PC-3 (cell line): ENCODE data around the gene VRTN. TPM values are rescaled to one million over a fixed set of nuclear protein-coding genes. Genes with fewer than 3 reads are reported as not detected.

Experiments
- ATAC-seq: fragments of 200-7000 bp; cut with Tn5 transposase; 2 replicates; pipeline ENCODE4 v1.9.1; 2020; ENCODE audit warnings: mild to moderate bottlenecking, moderate library complexity
- BruUV-seq: library from RNA; stranded (reverse); fragments of 400-500 nt; replicated peaks from 2 replicates; lab custom pipeline; 2021; lab: Mats Ljungman, UMichigan
- CTCF ChIA-PET: fragments of 300-600 bp; sonication (Branson Sonifier 250); formaldehyde crosslinking; loops from one replicate; lab custom pipeline; 2022; ENCODE audit warnings: antibody characterized with exemption; lab: Charles Lee
- POLR2A ChIA-PET: fragments of 300-600 bp; sonication (Branson Sonifier 250); formaldehyde crosslinking; loops from one replicate; lab custom pipeline; 2022; ENCODE audit warnings: antibody characterized with exemption; ENCODE audit not compliant: unreplicated experiment; lab: Charles Lee
- DNase-seq: peaks from one replicate; pipeline ENCODE4 v3.0.0-alpha.2; 2015
- H2AFZ ChIP-seq: fragments of 300-600 bp; sonication (generic); 2 replicates; pipeline ENCODE4 v1.6.0; 2016; ENCODE audit warnings: antibody characterized with exemption, low read length
- H3F3A ChIP-seq: fragments of 300-600 bp; sonication (generic); one replicate; pipeline ENCODE4 v1.6.0; 2017; ENCODE audit warnings: antibody characterized with exemption, low read length, control low read depth, mild to moderate bottlenecking; ENCODE audit not compliant: unreplicated experiment
- H3K27ac ChIP-seq: fragments of 300-600 bp; sonication (generic); 2 replicates; pipeline ENCODE4 v1.5.1; 2016; ENCODE audit warnings: mild to moderate bottlenecking, low read length
- H3K27me3 ChIP-seq: fragments of 300-600 bp; sonication (generic); 2 replicates; pipeline ENCODE4 v1.6.1; 2016; ENCODE audit warnings: low read length, mixed read lengths
- H3K36me3 ChIP-seq: fragments of 300-600 bp; sonication (generic); 2 replicates; pipeline ENCODE4 v1.6.1; 2016; ENCODE audit warnings: low read depth, mixed run types, low read length, mixed read lengths
- H3K4me1 ChIP-seq: fragments of 300-600 bp; sonication (generic); 2 replicates; pipeline ENCODE4 v1.5.1; 2016; ENCODE audit warnings: low read length; ENCODE audit not compliant: insufficient read depth
- H3K4me2 ChIP-seq: fragments of 300-600 bp; sonication (generic); 2 replicates; pipeline ENCODE4 v1.6.0; 2016; ENCODE audit warnings: low read length
- H3K4me3 ChIP-seq: fragments of 300-600 bp; sonication (generic); 2 replicates; pipeline ENCODE4 v1.5.1; 2016; ENCODE audit warnings: mild to moderate bottlenecking, low read length, mixed read lengths
- H3K79me2 ChIP-seq: fragments of 300-600 bp; sonication (generic); 2 replicates; pipeline ENCODE4 v1.6.1; 2017; ENCODE audit warnings: low read length, mixed read lengths
- H3K9ac ChIP-seq: fragments of 300-600 bp; sonication (generic); 2 replicates; pipeline ENCODE4 v1.6.0; 2016; ENCODE audit warnings: mild to moderate bottlenecking, low read length
- H3K9me2 ChIP-seq: fragments of 300-600 bp; sonication (generic); replicated peaks from 2 replicates; pipeline ENCODE4 v1.6.1; 2016; ENCODE audit warnings: mixed run types, low read length, mixed read lengths
- H3K9me3 ChIP-seq: fragments of 300-600 bp; sonication (generic); 2 replicates; pipeline ENCODE4 v1.6.1; 2016; ENCODE audit warnings: low read length, mixed read lengths
- H4K20me1 ChIP-seq: fragments of 300-600 bp; sonication (generic); 2 replicates; pipeline ENCODE4 v1.6.1; 2016; ENCODE audit warnings: low read length, mixed read lengths
- CTCF ChIP-seq: fragments of 300-600 bp; sonication (generic); conservative IDR thresholded peaks from 2 replicates; pipeline ENCODE4 v1.5.1; 2017; ENCODE audit warnings: antibody characterized with exemption, low read depth, mild to moderate bottlenecking, low read length
- EZH2 ChIP-seq: fragments of 300-600 bp; sonication (generic); IDR thresholded peaks from one replicate; pipeline ENCODE4 v1.6.1; 2017; ENCODE audit warnings: antibody characterized with exemption, mild to moderate bottlenecking, low read length; ENCODE audit not compliant: unreplicated experiment
- EZH2phosphoT487 ChIP-seq: fragments of 300-600 bp; sonication (generic); IDR thresholded peaks from 2 replicates; pipeline ENCODE4 v1.6.1; 2018; ENCODE audit warnings: mild to moderate bottlenecking, antibody characterized with exemption, low read length, borderline replicate concordance
- intact Hi-C: fragments of 100-400 bp; cut with micrococcal nuclease; formaldehyde crosslinking; loops from 2 replicates; pipeline ENCODE4 v1.9.0; 2023
- total RNA-seq: library from RNA; depleted of rRNA; stranded (reverse); fragments of >200 nt; gene quantifications from 2 replicates; pipeline ENCODE4 v1.2.3, GENCODE V29; 2014

VRTN gene
- total RNA-seq, 1 experiment from 2014 or later: not detected

- Histone ChIP-seq H3K9me2 (no peaks in the 10 kb centered on the region), H3K9ac (no peak overlapping the region), H2AFZ (no peak overlapping the region), H3K9me3 (no peaks in the 10 kb centered on the region), H3K27ac (no peak overlapping the region), H3F3A (no peaks in the 10 kb centered on the region), H3K4me2 (no peak overlapping the region), H3K4me3 (no peak overlapping the region), H4K20me1 (no peaks in the 10 kb centered on the region), H3K27me3 (no peaks in the 10 kb centered on the region), H3K79me2 (no peaks in the 10 kb centered on the region), H3K4me1 (no peaks in the 10 kb centered on the region), H3K36me3 (no peaks in the 10 kb centered on the region)
- no peak for TF ChIP-seq EZH2
- no peak for TF ChIP-seq CTCF
- no peak for TF ChIP-seq EZH2phosphoT487
- ChIA-PET CTCF (no interaction called here), POLR2A (no interaction called here)
- intact Hi-C loops: no loop called here
- no peak for DNase-seq
- ATAC-seq: no peak
- BruUV-seq: no TSS peak
Measured at GRCh38 chr14:74314576-74314975, 33.7 kb upstream of the VRTN start.

GRCh38 chr14:74324931-74325361, 23.3 kb upstream of the VRTN start:
- H3K9me3 ChIP-seq: no peaks in the 10 kb centered on the region
- ChIA-PET POLR2A (no interaction called here), CTCF (no interaction called here)
- H3K36me3 ChIP-seq: no peaks in the 10 kb centered on the region
- H3K9ac ChIP-seq: no peak overlapping the region
- H3K9me2 ChIP-seq: no peaks in the 10 kb centered on the region
- H3K4me1 ChIP-seq: no peaks in the 10 kb centered on the region
- DNase-seq: peak; percentile 60
- H3K27me3 ChIP-seq: no peaks in the 10 kb centered on the region; the same call in 1 of the 2 replicates
- H3K4me3 ChIP-seq: no peak overlapping the region
- no peaks in the 10 kb centered on the region for H3F3A ChIP-seq
- intact Hi-C loops: no loop called here
- BruUV-seq: no TSS peak
- no peaks in the 10 kb centered on the region for H3K79me2 ChIP-seq
- H2AFZ ChIP-seq: no peak overlapping the region
- ATAC-seq: no peak
- no peaks in the 10 kb centered on the region for H4K20me1 ChIP-seq
- no peak overlapping the region for H3K4me2 ChIP-seq
- H3K27ac ChIP-seq: no peak overlapping the region
- TF ChIP-seq CTCF: peak; percentile 68
- TF ChIP-seq EZH2phosphoT487: no peak

GRCh38 chr14:74325446-74325845, 22.8 kb upstream of the VRTN start:
- intact Hi-C loops: no loop called here
- Histone ChIP-seq H3K4me2 (no peak overlapping the region), H3K36me3 (no peaks in the 10 kb centered on the region), H3K9me2 (no peaks in the 10 kb centered on the region), H3K27me3 (no peaks in the 10 kb centered on the region; the same call in 1 of the 2 replicates), H3F3A (no peaks in the 10 kb centered on the region), H3K9me3 (no peaks in the 10 kb centered on the region), H2AFZ (no peak overlapping the region), H3K9ac (no peak overlapping the region), H4K20me1 (no peaks in the 10 kb centered on the region), H3K79me2 (no peaks in the 10 kb centered on the region), H3K27ac (no peak overlapping the region), H3K4me1 (no peaks in the 10 kb centered on the region), H3K4me3 (no peak overlapping the region)
- no TSS peak for BruUV-seq
- ATAC-seq: no peak
- DNase-seq: no peak
- TF ChIP-seq EZH2: no peak
- TF ChIP-seq CTCF: no peak
- TF ChIP-seq EZH2phosphoT487: no peak
- POLR2A ChIA-PET: no interaction called here
- CTCF ChIA-PET: no interaction called here
